DMS79 treated with DMSO at 0.1 percent for 48 hours (cell line): ENCODE results near the gene PIGX.
A peak's percentile ranks its signal among the peaks of the same experiment; 100 is the strongest.

Experiments used
- DNase-seq: peaks from one replicate; lab custom pipeline; 2025; lab: John Stamatoyannopoulos, UW

Gene PIGX

DNA sequence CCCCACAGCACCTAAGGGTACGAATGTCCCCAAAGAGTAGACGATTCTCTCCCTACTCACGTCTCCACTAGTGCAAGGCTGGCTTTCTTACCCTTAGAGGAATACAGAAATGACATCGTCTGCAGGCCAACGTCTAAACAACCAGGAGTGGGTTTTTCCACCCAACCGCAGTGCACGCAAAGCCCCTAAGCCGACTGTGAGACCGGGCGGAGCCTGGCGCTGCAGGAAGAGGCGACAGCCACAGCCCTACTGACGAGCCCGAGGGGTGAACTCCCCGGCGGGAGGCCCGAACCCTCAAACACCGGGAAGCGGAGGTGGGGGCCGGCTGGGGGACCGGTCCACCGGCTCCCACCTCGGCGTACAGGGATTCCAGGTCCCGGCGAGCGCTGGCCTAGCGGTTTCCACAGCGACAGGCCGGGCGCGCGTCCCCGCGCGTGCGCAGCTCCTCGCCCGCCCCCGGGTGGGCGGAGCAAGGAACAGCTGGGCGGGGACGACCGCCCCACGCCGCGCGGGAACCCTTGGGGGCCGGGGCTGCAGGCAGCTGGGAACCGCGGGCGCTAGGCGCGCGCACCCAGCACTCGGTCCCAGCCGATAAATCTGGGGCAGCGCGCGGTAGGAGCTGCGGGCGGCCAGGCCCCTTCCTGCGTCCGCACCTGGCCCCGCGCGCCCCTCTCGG lies at the start of gene PIGX, which contains the start of gene CEP19:
Gene PIGX (plus strand): TSS at position 540 of the 676 bp plus-strand sequence.
Gene CEP19 (minus strand): TSS at position 413 of the 676 bp plus-strand sequence. CDS start 3,593 bp downstream, outside the sequence.
- DNase-seq: peak; percentile 87

DNA sequence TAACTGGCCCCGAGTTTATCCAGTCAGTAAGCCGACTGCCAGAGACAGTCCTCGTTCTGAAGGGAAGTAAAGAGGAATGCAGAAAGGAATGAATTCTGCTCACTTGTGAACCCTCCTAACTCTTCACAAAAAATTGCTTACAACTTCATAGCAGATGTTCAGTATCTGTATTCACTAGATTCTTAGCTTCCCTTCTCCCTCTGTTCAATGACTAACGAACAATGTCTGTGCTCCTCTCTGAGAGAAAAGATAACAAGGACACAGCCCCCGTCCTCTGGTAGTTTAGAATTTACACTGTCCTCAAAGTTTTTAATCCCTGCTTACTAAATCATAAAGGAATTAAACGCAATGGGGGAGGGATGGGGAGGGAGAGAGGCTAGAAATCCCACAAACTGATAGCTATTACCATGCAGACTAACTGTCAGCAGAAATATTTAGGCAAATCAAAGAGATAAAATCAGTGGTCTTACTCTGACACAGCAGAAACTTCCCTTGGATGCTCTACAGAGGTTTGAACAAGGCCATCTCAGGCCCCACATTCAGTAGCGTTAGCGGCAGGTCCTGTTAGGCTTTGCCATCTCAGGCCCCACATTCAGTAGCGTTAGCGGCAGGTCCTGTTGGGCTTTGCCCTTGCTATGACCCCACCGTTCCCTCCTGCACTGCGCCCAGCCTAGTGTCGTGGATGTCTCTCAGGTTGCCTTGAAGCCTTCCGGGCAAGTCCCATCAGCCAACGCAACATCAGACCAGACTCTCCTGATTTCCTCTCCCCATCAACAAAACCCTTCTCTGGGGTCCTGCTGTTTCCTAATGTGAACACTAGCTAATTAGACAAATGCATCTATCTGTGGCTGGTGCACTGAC lies 49.2 kb upstream of the PIGX start:
- no peak for DNase-seq

DNA sequence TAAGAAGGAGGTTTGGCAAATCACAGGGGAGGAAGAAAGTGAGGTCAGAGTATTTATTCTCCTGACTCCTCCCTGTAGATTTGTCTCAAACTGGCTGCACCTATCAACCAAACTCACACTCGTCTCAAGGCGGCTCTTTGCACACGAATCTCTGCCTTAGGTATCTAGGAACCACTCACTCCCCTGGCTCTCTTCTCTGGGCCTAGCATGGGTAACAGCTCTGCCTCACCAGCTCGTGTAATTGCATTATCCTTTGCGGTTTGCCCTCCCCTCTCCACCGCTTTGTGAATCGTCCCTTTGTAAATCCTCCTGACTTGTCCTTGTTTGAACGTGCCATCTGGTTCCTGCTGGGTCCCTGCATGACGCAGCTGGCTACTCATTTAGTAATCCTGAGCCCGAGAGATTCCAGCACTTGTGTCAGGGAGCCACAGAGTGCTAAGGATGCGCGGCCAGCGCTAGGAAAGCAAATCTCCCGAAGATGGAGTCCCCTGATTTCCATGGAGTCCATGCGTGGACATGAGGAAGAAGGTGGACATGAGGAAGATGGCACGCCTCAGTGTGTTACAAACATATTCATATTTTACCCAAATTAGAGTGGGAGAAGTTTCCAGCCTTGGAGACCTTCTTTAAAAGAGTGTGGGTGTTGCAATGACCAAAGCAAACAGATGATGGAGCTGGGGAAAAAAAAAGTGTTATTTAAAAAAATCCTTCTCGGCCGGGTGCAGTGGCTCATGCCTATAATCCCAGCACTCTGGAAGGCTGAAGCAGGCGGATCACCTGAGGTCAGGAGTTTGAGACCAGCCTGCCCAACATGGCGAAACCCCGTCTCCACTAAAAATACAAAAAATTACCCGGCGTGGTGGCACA lies 45.9 kb upstream of the PIGX start:
- DNase-seq: peak; percentile 31

DNA sequence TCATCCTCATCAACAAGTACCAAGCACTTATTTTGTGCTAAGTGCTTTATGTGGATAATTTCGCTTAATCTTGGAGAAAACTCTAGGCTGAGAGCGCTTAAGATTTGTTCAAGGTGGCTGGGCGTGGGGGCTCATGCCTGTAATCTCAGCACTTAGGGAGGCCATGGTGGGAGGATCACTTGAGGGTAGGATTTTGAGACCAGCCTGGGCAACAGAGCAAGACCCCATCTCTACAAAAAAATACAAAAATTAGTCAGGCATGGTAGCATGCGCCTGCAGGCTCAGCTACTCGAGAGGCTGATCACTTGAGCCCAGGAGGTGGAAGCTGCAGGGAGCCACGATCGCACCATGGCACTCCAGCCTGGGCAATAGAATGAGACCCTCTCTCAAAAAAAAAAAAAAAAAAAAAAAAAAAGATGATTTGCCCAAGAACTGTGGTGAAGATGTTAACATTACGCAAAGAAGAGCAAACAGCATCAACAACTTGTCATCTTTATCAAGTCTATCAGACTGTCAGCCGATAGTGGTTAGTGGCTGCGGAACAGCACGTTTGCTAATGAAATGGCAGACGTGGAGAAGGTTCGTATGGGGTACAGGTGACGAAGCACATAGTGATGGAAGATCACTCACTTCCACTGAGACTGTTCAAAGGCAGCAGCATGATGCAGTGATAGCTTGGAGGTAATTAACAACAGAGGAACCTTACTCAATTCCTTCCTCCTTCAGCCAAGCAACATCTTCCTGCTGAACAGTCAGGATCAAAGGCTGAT lies 44.9 kb upstream of the PIGX start:
- DNase-seq: no peak

DNA sequence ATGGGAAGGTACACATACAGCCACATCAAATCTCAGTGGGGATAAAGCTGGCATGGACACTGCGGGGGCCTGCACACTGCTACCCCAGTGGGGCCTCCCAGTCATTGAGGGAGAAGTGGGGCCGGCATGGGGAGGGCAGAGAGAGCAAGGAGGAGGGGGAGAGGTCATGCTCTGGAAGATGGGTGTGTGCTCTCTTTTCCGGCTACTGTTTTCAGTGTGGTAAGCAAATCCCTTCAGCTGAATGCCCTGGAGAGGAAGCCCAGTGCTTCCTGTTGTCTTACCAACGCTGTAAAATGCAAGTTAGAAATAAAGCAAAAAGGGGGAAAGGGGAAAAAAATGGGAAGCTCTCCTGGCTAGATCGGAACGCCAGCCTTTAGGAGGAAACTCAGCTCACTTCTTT lies 41.8 kb upstream of the PIGX start:
- no peak for DNase-seq

DNA sequence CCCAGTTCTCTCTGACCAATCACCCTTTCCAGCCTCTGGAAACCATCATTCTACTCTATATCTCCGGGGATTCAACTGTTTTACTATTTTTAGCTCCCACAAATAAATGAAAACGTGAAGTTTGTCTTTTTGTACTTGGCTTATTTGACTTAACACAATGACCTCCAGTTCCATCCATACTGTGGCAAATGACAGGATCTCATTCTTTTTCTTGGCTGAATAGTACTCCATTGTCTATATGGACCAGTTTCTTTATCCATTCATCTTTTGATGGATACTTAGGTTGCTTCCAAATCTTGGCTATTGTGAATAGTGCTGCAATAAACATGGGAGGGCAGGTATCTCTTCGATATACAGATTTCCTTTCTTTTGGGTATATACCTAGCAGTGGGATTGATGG lies 38.5 kb upstream of the PIGX start:
- DNase-seq: no peak

DNA sequence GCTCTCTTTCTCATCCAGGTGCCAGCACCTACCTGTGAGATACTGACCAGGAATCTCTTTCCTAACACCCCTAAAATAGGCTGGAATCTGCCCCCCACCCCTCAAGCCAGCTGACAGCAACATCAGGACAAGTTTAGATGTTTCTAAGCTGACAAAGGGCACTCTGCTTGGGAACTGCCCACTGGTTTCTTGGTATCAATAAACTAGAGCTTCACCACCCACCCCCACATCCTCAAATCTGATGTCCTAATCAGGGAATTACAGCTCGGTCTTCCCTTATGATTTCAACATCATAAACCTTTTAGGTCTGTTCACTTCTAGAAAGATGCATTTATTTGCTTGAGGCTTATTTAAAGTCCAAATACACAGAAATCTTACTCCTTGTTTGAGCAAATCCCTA lies 34.8 kb upstream of the PIGX start:
- DNase-seq: no peak

DNA sequence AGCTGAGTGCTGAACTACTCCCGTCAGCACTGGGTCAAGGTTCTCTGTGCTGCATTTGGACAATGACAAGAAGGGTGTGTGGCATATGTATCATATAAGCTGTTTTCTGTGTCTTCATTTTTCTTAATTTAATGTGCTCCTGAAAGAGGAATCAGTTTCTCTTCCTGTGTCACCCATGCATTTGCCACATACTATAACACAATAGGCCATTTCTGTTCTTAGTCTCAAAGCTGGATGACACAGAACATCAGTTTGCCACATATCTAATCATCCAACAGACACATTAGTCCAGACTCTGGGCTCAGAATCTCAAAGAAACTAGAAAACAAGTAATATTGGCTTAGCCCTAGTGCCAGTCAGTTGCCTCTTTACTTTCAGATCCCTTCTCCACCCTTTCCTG lies 34.2 kb upstream of the PIGX start:
- DNase-seq: no peak

DNA sequence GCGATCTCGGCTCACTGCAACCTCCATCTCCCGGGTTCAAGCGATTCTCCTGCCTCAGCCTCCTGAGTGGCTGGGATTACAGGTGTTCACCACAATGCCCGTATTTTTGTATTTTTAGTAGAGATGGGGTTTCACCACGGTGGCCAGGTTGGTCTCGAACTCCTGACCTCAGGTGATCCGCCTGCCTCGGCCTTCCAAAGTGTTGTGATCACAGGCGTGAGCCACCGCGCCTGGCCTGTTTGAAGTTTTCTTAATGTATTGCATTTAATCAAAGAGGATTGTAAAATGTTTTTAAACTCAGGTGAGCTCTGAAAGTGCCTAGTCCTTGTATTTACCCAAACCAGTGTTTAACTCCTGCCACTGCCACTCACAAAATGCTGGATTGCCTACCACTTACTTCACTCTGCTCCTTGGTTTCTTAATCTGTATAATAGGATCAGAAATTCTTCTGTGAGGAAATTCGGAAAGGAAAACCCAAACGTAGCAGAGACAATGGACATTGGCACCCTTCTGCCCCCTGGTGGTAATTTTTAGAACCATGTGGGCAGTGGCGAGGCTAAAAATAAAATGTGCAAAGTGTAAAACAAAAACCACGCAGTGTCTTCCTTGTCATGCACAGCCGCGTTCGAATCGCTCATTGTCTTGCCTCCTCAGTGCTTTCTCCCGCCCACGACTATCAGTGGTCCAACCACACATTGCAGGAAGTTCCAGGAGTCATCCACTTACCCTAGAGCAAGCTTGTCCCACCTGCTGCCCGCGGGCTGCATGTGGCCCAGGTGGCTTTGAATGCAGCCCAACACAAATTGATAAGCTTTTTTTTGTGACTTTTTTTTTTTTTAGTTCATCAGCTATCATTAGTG lies 27.4 kb upstream of the PIGX start:
- peak; percentile 89 for DNase-seq

DNA sequence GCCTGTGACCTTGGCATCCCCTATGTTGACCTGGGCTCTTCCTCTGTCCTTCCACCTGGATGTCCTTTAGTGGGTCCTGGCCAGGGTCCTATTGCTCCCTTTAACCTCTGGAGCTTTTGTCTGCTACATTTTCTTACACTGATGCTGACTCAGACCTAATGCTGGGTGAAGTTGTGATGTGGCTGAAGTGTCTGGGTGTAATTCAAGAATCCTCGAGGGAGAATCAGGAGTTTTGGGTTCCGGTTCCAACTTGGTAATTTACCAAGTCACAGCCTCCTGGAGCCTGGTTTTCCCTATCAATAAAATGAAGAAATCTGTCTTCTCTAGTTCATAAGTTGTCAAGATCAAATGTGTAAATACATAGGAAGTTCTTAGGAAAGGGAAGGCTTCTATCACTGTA lies 25.7 kb upstream of the PIGX start:
- no peak for DNase-seq

DNA sequence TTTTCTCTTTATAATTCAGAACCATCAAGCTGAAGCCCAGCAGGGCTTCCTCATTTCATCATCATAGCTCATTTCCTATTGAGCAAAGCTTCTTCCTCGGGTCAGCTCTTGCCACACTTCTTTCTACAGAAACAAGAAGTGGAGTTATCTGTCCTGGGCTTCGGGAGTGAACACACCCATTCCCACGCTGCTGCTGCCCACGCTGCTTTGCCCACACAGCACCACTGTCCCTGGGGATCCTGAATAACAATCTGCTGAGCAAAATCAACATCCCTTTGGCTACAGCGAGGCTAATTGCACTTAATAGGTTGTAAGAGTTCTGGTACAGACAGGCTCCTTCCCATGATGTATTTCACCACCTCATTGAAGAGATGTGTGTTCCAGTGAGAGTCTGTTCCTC lies 23.8 kb upstream of the PIGX start:
- no peak for DNase-seq

DNA sequence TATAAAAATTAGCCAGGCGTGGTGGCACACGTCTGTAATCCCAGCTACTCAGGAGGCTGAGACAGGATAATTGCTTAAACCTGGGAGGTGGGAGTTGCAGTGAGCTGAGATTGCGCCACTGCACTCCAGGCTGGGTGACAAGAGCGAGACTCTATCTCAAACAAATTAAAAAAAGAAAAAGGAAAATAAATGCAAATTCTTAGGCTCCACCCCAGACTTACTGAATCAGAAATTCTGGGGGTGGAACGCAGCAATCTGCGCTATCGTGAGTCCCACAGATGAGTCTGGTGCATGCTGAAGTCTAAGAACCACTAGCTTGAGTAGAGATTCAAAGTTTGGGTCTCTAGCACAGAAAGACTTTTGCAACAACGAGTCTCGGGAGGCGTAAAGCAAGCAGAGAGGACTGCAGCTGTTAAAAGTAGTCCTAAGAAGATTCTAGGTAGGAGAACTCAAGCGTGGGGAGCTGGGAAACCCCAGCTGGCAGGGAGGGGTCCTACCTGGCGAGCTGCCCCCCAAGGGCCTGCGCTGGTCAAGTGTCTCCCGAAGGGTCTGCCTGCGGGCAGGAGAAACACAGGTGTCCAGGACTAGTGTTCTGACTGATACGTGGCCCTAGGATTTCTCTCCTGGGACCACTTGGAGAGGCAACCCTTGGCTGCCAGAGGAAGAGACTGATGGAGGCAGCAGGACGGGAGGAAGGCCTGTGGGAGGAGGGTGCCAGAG lies 22.1 kb upstream of the PIGX start:
- DNase-seq: no peak

DNA sequence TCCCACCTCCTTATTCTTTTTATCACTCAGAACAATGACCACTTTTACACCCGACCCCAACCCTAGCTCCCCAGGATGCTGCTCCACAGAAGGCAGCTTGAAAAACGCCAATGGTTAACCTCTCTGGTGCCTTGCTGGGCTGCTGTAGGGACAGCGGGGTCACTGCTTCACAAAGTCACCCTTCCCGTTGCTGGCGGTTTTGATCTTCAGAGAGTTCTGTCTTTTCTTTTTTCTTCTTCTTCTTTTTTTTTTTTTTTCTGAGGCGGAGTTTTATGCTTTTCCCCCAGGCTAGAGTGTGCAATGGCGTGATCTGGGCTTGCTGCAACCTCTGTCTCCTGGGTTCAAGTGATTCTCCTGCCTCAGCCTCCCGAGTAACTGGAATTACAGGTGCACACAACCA lies 20.8 kb upstream of the PIGX start:
- DNase-seq: no peak

DNA sequence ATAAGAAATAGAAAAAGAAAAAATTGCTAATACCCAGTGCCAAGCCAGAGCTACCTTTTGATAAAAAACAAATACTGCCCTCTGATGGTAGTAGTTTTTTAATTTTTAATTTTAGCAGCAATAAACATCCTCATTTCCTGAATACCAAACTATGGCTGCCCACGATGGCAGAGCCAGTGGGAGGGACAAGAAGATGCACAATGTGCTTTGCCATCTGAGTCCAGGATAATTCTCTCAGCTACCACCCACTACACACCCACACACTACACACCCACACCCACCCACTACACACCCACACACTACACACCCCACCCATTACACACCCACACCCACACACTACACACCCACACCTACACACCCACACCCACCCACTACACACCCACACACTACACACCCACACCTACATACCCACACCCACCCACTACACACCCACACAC lies 18.0 kb upstream of the PIGX start:
- DNase-seq: peak; percentile 35

DNA sequence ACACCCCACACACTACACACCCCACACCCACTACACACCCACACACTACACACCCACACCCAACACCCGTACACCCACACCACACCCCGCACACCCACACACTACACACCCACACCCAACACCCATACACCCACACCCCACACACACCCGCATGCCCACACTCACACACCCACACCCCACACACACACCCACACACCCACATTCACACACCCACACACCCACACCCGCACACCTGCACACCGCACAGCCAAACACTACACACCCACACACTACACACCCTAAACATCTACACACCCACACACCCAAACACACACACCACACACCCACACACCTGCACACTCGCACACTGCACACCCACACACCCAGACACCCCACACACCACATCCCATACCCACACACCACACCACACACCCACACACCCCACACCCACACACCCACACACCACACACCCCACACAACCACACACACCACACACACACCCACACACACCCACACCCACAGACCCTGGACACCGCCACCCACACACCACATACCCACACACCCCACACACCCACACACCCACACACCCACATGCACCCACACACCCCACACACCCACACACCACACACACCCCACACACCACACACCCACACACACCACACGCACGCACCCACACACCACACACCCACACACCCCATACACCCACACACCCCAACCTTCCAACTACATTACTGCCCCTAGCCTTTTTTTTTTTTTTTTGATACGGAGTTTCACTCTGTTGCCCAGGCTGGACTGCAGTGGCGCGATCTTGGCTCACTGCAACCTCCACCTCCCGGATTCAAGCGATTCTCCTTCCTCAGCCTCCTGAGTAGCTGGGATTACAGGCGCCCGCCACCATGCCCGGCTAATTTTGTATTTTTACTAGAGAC lies 17.0 kb upstream of the PIGX start:
- DNase-seq: no peak

DNA sequence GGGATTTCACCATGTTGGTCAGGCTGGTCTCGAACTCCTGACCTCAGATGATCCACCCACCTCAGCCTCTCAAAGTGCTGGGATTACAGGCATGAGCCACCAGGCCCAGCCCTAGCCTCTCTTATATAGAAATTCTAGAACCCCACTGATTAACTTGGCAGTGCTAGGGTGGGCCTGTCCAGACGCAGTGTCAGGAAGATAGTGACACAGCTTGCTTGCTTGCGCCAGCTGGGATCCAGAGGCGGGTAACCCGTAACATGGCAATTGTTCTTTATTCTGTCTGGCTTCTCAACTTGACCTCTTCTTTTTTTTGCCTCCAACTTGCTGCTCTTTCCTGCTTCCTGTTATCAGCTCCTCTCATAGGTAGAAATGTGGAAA lies 16.3 kb upstream of the PIGX start:
- DNase-seq: no peak

DNA sequence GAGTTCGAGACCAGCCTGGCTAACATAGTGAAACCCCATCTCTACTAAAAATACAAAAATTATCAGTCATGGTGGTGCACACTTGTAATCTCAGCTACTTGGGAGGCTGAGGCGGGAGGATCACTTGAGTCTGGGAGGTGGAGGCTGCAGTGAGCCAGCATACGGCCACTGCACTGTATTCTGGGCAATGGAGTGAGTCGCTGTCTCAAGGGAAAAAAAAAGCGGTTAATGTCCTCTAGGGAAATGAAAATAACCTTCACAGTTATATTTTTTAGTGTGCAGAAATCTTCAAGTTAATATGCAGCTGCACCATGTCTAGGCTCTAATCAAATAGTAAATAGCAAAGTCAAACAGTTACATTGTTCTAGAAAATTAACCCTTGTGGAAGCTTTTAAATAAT lies 14.9 kb upstream of the PIGX start:
- DNase-seq: no peak

DNA sequence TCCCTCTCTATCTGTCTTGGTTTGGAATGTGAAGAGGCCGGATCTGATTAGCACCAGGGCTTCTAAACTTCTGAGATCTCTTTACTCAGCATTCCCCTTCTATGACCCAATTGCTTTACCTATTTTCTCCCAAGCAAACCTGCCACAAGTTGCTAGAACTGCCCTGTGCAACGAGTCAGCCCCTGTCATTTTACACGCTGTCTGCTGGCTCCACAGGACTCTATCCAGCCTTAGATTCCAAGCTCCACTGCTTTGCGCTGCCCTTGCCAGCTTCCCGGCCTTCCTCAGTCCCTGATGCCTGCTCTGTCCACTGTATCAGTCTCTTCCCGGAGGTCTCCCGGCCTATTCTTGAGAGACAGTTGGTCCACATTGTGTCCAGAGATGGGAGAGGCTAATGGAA lies 12.4 kb upstream of the PIGX start:
- no peak for DNase-seq

DNA sequence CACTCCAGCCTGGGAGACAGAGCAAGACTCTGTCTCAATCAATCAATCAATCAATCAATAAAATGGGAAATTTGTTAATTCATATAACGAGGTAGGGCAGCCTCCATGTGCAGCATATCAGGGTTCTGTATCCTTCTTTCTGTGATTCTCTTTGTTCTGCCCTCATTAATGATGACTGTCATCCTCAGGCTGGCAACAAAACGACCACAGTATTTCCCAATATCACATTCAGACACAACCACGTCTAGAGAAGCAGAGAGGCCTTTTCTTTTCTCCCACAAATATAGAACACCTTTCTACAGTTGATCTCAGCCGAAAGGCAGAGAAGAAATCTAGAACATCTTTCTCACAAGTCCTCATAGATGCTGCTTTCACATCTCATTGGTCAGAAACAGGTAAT lies 11.4 kb upstream of the PIGX start:
- no peak for DNase-seq
